Measurements from ENCODE around the gene IFI6.

- no peak for TF ChIP-seq CTCF (IDR thresholded peaks at IDR 0.05)
- TF ChIP-seq POLR2A (IDR thresholded peaks at IDR 0.05), result no peak
Observed at GRCh38 chr1:27716262-27716895, 44.4 kb upstream of the IFI6 start.
